Activated effector memory CD4-positive, alpha-beta T cell treated with anti-CD3 and anti-CD28 coated beads, Interleukin-2, amount 50 U/mL, for 16 hours (primary cell): ENCODE results near the gene METTL3.

Source experiments
- DNase-seq: peaks from one replicate; pipeline ENCODE4 v3.0.0-alpha.2; 2020

Gene METTL3

GRCh38 chr14:21526672-21527317 lies 15.7 kb upstream of the METTL3 start:
- no peak for DNase-seq

GRCh38 chr14:21525962-21526671 lies 15.0 kb upstream of the METTL3 start, which contains the start of gene SALL2:
Gene SALL2, minus strand, starts transcription at chr14:21526346. Its CDS starts 219 bp downstream, at chr14:21526127.
- peak; percentile 86 for DNase-seq

- DNase-seq = no peak
Observed at GRCh38 chr14:21525571-21525961, 14.4 kb upstream of the METTL3 start.

GRCh38 chr14:21524575-21525490 lies 13.7 kb upstream of the METTL3 start:
- DNase-seq = no peak

- no peak for DNase-seq
Observed at GRCh38 chr14:21523203-21523602, 12.1 kb upstream of the METTL3 start.

DNA sequence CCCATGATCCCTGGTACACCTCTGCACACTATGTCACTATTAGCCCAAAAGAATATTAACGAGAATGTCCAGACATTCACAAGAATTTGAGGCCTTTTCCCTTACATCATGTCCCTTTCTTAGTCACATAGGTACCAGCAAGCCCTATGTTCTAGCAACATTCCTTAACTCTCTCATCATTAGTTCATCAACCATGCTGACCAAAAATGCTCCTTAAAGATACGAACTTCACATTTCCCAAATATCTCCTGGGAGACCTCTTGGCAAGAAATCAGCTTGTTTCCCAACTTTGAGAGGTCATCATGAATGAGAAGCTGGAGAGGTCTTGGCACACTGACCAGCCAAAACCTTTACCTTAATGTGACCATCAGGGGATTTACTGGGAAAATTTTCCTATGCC lies 10.4 kb upstream of the METTL3 start:
- no peak for DNase-seq

DNA sequence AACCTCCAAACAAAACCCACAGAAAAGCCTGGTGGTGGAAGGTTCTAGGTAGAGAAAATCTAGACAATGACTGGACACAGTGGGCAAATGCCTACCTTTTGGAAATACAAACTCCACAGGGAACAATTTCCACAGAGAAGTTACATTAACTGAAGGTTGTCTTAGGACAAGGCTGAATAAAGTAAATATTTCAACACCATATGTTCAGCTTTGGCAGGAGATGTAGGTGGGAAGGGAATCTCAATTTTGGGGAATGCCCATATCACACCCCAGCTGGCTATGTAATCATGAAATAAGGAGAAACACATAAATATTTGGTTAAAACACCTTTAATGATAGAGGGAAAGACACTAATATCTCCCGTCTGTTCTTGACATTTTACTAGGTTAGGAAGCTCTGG lies 9.6 kb upstream of the METTL3 start:
- no peak for DNase-seq

GRCh38 chr14:21518725-21519124 lies 7.6 kb upstream of the METTL3 start:
- no peak for DNase-seq

DNA sequence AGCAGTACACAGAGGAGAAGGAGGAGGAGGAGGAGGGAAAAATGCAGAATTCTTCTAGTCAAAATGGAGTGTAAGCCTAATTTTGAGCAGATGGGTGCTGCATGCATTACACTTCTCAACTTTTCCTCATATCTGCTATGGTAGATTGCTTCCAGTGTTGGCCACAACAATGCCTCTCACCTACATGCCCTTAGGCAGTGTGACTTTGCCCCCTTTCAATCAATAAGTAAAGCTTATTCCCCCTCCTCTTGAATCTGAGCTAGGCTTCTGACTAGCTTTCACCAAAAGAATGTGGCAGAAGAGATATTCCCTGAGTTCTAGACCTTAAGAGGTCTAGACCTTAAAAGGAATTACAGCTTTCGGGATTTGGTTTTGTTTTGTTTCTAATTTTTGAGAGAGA lies 3.2 kb upstream of the METTL3 start:
- DNase-seq = no peak

GRCh38 chr14:21509432-21510143 lies 1.6 kb downstream of the METTL3 start:
- DNase-seq = no peak

DNA sequence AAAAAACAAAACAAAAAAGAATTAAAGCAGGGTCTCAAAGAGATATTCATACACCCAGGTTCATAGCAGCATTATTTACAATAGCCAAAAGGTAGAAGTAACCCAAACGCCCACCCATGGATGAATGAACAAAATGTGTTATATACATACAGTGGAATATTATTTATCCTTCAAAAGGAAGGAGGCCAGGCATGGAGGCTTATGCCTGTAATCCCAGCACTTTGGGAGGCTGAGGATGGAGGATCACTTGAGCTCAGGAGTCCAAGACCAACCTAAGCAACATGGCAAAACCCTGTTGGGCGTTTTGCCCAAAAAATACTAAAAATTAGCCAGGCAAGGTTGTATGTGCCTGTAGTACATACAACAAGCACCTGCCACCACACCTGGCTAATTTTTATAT lies 4.6 kb downstream of the METTL3 start:
- no peak for DNase-seq

DNA sequence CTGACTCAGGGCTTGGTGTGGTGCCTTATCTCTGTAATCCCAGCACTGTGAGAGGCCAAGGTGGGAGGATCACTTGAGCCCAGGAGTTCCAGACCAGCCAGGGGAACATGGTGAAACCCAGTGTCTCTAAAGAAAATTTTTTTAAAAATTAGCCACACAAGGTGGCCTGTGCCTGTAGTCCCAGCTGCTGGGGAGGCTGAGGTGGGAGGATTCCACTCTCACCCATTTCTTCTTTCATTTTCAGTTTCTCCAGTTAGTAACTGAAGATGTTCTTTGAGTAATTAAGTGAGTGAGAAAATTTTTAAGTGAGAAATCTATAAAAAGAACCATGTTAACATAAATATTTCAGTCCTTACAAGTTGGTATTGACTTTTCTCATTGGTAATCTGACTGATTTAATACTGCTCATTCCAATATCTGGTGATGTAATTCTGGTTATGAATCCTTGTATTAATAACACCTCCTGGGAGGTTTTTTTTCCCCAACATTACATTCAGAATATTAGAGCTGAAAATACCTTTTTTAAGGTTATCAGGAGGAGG lies 6.1 kb downstream of the METTL3 start:
- DNase-seq = no peak

GRCh38 chr14:21503376-21503775 lies 7.8 kb downstream of the METTL3 start:
- no peak for DNase-seq

- no peak for DNase-seq
Observed at GRCh38 chr14:21501568-21501967, 9.6 kb downstream of the METTL3 start.

- no peak for DNase-seq
Observed at GRCh38 chr14:21498540-21499526, 12.3 kb downstream of the METTL3 start.

- no peak for DNase-seq
Observed at GRCh38 chr14:21496453-21496852, 14.7 kb downstream of the METTL3 start.

GRCh38 chr14:21494902-21495762 lies 16.0 kb downstream of the METTL3 start:
- DNase-seq = no peak

GRCh38 chr14:21486640-21487087 lies 24.5 kb downstream of the METTL3 start:
- DNase-seq = no peak

GRCh38 chr14:21476925-21477681 lies 34.0 kb downstream of the METTL3 start, which contains the start of the genes RAB2B and TOX4:
Gene RAB2B, minus strand, starts transcription at chr14:21476959. Its CDS starts 87 bp downstream, at chr14:21476872.
Gene TOX4, plus strand, starts transcription at chr14:21477195. Its CDS starts 84 bp downstream, at chr14:21477279.
- peak; percentile 98 for DNase-seq
